Naive B cell (primary cell): ENCODE results near the gene SSNA1. TPM values are rescaled to one million over a fixed set of nuclear protein-coding genes. Genes with fewer than 3 reads are reported as not detected.
A peak's percentile ranks its signal among the peaks of the same experiment; 100 is the strongest.

Source experiments
- ATAC-seq, 2 donors: fragments of 150-1000 bp; cut with Tn5 transposase; 2 replicates each; pipeline ENCODE4 v1.10.0; 2021; ENCODE audit warnings: low read depth in 2 of 2, mild to moderate bottlenecking in 2 of 2, moderate library complexity in 2 of 2
- DNase-seq: peaks from one replicate; pipeline ENCODE4 v3.0.0; 2022
- H3K27ac Mint-ChIP-seq, 6 donors: one replicate each; pipeline ENCODE4 v1.8.0; 2020 to 2022; ENCODE audit warnings: mild to moderate bottlenecking in 6 of 6, mixed read lengths in 6 of 6, moderate library complexity in 5 of 6, inconsistent platforms in 2 of 6
- H3K27me3 Mint-ChIP-seq, 3 donors: one replicate each; pipeline ENCODE4 v1.8.0; 2021 to 2022; ENCODE audit warnings: mixed read lengths in 3 of 3, mild to moderate bottlenecking in 1 of 3
- H3K36me3 Mint-ChIP-seq, 2 donors: one replicate each; pipeline ENCODE4 v1.8.0; 2020 to 2022; ENCODE audit warnings: mixed read lengths in 2 of 2, inconsistent platforms in 1 of 2, mild to moderate bottlenecking in 1 of 2
- H3K4me1 Mint-ChIP-seq, 3 donors: one replicate each; pipeline ENCODE4 v1.8.0; 2020 to 2022; ENCODE audit warnings: mixed read lengths in 3 of 3, inconsistent platforms in 1 of 3, mild to moderate bottlenecking in 1 of 3, moderate library complexity in 1 of 3
- H3K4me3 Mint-ChIP-seq, 8 donors: one replicate each; pipeline ENCODE4 v1.8.0; 2020 to 2022; ENCODE audit warnings: mild to moderate bottlenecking in 8 of 8, mixed read lengths in 8 of 8, moderate library complexity in 8 of 8, inconsistent platforms in 2 of 8
- H3K9me3 Mint-ChIP-seq, 7 donors: one replicate each; pipeline ENCODE4 v1.8.0; 2020 to 2022; ENCODE audit warnings: mixed read lengths in 7 of 7, mild to moderate bottlenecking in 5 of 7, inconsistent platforms in 2 of 7, moderate library complexity in 1 of 7
- polyA plus RNA-seq, 6 donors: library from polyadenylated mRNA; unstranded; fragments of 300-500 nt; fragmentation: Illumina TruSeq; gene quantifications; one replicate each; pipeline ENCODE4 v1.2.3, GENCODE V29; 2021; ENCODE audit warnings: low read depth in 6 of 6

SSNA1 gene
- polyA plus RNA-seq, 6 donors from 2014 or later = 112 to 145 (median 132) TPM

DNA sequence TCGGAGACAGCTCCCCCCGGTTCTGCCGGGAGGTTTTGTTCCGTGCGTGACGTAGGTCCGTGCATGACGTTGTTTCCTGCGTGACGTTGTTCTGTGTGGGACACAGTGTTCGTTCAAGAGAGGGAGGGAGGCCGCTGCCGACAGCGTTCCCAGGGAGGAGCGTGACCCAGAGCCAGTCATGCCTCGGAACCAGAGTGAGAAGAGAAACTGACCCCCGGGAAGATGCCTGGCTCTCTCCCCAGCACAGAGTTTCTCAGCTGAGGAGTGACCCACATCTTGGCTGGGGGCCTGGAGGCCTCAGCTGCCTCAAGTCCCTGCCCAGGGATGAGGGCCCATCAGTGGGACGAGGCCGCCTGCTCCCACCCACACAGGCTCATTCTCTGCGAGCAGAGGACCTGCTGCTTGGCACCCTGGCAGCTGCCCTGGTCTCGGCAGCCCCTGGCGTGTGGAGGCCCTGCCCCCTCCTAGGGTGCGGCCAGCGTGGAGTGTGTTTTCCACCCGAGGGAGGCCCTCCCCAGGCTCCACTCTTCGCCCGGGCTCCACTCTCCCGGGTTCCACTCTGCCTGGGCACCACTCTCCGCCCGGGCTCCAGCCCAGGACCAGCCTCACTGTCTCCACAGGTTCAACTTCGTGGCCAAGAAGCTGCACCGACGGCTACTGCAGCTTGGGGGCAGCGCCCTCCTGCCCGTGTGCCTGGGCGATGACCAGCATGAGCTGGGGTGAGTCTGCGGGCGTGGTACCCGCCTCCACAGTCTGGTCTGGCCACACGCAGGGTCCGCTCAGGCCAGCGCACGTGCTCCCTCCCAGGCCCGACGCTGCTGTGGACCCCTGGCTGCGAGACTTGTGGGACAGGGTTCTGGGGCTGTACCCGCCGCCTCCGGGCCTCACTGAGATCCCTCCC, 24.9 kb downstream of the SSNA1 start:
- H3K36me3 Mint-ChIP-seq = no peaks in the 10 kb centered on the region
- no peak for ATAC-seq
- H3K27ac Mint-ChIP-seq = peak overlapping the region in 1 of 6 donors; percentile 37

GRCh38 chr9:137214620-137215019, 26.1 kb downstream of the SSNA1 start:
- Mint-ChIP-seq H3K9me3 (no peaks in the 10 kb centered on the region), H3K27ac (no peak overlapping the region), H3K4me1 (peaks cover 4 to 7% (median 5%) of the 10 kb centered on the region in 3 donors), H3K27me3 (no peaks in the 10 kb centered on the region), H3K36me3 (no peaks in the 10 kb centered on the region), H3K4me3 (no peak overlapping the region)
- no peak for ATAC-seq
- DNase-seq = no peak

More for the DNA sequence above, 24.9 kb downstream of the SSNA1 start:
- peaks cover 5 to 11% (median 7%) of the 10 kb centered on the region in 3 donors for H3K4me1 Mint-ChIP-seq
- H3K9me3 Mint-ChIP-seq = no peaks in the 10 kb centered on the region
- no peaks in the 10 kb centered on the region for H3K27me3 Mint-ChIP-seq
- H3K4me3 Mint-ChIP-seq = peak overlapping the region in 2 of 8 donors; percentile 56 to 69
- no peak for DNase-seq

DNA sequence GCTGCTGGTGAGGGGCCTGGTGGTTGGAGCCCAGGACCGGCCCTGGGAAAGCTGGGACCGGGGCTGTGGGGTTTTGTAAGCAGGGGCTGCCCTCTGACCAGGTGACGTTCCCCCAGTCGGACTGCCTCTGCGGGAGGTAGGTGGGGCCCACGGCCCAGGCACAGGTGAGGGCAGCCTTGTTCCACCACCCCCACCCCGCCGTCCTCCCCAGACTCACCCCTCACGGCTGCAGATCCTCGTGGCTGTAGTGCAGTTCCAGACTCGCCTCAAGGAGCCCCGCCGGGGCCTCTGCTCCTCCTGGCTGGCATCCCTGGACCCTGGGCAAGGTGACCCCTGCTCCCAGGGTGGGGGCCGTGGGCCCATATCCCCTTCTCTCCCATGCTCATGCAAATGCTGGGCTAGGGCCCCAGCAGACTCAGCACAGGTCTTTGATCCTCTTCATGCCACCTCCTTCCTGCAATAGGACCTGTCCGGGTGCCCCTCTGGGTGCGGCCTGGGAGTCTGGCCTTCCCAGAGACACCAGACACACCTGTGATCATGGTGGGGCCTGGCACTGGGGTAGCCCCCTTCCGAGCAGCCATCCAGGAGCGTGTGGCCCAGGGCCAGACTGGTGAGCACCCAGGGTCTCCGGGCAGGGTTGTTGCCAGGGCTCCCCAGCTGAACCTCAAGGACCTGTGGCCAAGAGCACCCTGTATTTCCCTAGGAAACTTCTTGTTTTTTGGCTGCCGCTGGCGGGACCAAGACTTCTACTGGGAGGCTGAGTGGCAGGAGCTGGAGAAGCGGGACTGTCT, 26.9 kb downstream of the SSNA1 start:
- peaks cover 4 to 7% (median 5%) of the 10 kb centered on the region in 3 donors for H3K4me1 Mint-ChIP-seq
- H3K27me3 Mint-ChIP-seq = no peaks in the 10 kb centered on the region
- no peak for DNase-seq
- H3K9me3 Mint-ChIP-seq = no peaks in the 10 kb centered on the region
- H3K4me3 Mint-ChIP-seq = no peak overlapping the region
- H3K36me3 Mint-ChIP-seq = no peaks in the 10 kb centered on the region
- ATAC-seq = no peak
- H3K27ac Mint-ChIP-seq = no peak overlapping the region

- Mint-ChIP-seq H3K4me3 (no peak overlapping the region), H3K4me1 (peaks cover 0 to 1% (median under 1%) of the 10 kb centered on the region in 3 donors), H3K9me3 (no peaks in the 10 kb centered on the region), H3K27me3 (no peaks in the 10 kb centered on the region), H3K27ac (no peak overlapping the region), H3K36me3 (no peaks in the 10 kb centered on the region)
- DNase-seq = no peak
- no peak for ATAC-seq
Observed at GRCh38 chr9:137216188-137216965, 27.9 kb downstream of the SSNA1 start.

DNA sequence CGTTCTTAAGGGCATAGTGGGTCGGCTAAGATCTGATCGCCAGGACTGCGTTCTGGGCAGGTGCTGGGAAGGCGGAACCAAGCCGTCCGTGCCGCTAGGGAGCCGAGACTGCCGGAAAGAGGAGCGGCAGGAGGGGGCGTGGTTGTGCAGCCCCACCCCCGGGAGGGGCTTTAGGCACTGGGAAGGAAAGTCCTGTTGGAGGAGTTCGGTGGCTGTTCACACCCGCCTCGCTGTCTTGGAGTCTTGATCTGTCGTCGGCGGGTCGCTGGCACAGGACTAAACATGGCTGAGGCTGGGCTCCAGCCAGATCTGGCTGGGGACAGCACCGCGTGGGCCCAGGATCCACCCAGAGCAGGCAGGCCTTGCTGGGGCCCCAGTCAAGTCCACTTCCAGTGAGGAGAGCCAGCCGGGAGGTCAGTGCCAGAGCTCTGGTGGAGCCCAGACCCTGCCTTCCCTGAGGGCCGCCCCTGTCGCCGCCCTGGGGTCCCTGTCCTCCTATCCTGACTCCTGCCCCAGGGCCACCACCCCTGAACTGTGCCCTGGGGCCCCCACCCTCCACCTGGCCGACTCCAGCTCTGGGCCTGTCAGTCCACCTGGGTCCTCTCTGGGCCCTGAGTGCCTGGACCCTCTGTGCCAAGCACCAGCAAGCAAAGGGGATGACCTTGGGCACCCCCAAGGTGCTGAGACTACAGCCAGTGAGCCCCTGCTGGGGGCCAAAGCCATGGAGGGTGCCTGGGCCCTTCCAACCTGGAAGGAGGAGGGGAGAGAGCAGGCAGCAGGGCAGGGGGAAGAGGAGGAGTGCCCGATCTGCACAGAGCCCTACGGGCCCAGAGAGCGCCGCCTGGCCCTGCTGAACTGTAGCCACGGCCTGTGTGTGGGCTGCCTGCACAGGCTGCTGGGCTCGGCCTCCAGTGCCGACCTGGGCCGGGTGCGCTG, 29.1 kb downstream of the SSNA1 start:
- H3K4me3 Mint-ChIP-seq = peak overlapping the region in 2 of 8 donors; percentile 30 to 53
- no peak for ATAC-seq
- no peaks in the 10 kb centered on the region for H3K9me3 Mint-ChIP-seq
- no peaks in the 10 kb centered on the region for H3K27me3 Mint-ChIP-seq
- H3K36me3 Mint-ChIP-seq = no peaks in the 10 kb centered on the region
- DNase-seq = no peak
- H3K4me1 Mint-ChIP-seq = no peaks in the 10 kb centered on the region
- peak overlapping the region in 1 of 6 donors; percentile 41 for H3K27ac Mint-ChIP-seq

DNA sequence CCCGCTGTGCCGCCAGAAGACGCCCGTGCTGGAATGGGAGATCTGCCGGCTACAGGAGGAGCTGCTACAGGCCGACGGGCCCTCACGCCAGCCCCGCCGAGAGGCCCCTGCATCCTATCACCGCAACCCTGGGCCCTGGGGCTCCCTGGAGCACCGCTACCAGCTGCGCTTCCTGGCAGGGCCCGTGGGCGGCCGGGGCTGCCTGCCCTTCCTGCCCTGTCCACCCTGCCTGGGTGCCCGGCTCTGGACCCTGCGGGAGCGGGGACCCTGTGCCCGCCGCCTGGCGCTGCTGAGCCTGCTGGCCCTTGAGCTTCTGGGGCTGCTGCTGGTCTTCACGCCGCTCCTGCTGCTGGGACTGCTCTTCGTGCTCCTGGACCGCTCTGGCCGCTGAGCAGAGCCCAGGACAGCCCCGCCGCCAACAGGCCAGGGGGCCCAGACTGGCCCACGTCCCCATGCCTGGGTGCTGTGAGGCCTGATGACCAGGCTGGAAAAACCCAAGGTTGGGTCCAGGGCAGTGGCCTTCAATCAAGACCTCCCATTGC, 29.8 kb downstream of the SSNA1 start:
- ATAC-seq (no peak), DNase-seq (no peak)
- Mint-ChIP-seq H3K27ac (no peak overlapping the region), H3K9me3 (no peaks in the 10 kb centered on the region), H3K4me1 (peaks cover 0 to 7% (median 6%) of the 10 kb centered on the region in 3 donors), H3K36me3 (no peaks in the 10 kb centered on the region), H3K4me3 (no peak overlapping the region), H3K27me3 (no peaks in the 10 kb centered on the region)

- Mint-ChIP-seq H3K27ac (no peak overlapping the region), H3K4me3 (peak overlapping the region in 1 of 8 donors; percentile 45)
- no peak for ATAC-seq
Observed at GRCh38 chr9:137218754-137219271, 30.3 kb downstream of the SSNA1 start.

GRCh38 chr9:137219757-137220316, 31.4 kb downstream of the SSNA1 start:
- DNase-seq (no peak), ATAC-seq (no peak)
- Mint-ChIP-seq H3K27me3 (no peaks in the 10 kb centered on the region), H3K4me3 (peak overlapping the region in 4 of 8 donors; percentile 45 to 77 (median 69)), H3K4me1 (peaks cover 3 to 7% (median 6%) of the 10 kb centered on the region in 3 donors), H3K36me3 (no peaks in the 10 kb centered on the region), H3K27ac (no peak overlapping the region), H3K9me3 (no peaks in the 10 kb centered on the region)

More at GRCh38 chr9:137218754-137219271, 30.3 kb downstream of the SSNA1 start:
- DNase-seq = no peak
- no peaks in the 10 kb centered on the region for H3K9me3 Mint-ChIP-seq
- H3K4me1 Mint-ChIP-seq = peaks cover 0 to 7% (median 6%) of the 10 kb centered on the region in 3 donors
- H3K36me3 Mint-ChIP-seq = no peaks in the 10 kb centered on the region
- no peaks in the 10 kb centered on the region for H3K27me3 Mint-ChIP-seq

DNA sequence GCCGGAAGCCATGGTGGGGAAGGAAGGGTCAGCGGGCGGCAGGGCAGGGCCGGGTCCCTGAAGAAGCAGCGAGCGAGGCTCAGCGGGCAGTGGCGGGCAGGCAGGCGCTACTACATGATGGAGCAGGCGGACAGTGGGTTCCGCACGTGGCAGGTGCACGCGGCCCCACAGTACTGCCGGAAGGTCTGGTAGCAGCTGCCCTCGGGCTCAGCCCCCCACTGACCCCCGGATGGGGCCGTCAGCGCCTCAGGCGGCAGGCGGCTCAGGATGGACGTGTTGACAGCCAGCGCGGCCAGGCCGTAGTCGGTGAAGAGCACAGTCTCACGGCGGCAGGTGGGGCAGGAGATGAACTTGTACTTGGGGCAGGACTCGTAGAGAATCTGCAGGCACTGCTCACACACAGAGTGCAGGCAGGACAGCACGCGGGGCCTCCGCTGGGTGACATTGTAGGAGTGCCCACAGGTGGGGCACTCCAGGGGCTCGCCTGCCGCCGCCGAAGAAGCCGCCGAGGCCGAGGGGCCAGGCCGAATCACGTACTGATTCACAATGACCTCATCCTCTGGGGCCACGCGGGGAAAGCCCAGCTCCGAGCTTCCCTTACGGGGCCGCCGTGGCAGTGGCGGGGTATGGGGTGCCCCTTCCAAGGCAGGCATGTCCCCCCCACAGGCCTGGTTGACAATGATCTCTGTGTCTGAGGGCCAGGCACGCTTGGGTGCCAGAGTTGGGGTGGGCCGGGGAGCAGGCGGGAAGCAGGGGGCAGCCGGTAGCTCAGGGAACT, 32.0 kb downstream of the SSNA1 start:
- Mint-ChIP-seq H3K4me1 (peaks cover 3 to 7% (median 6%) of the 10 kb centered on the region in 3 donors), H3K9me3 (no peaks in the 10 kb centered on the region), H3K27ac (no peak overlapping the region), H3K36me3 (no peaks in the 10 kb centered on the region), H3K27me3 (no peaks in the 10 kb centered on the region), H3K4me3 (peak overlapping the region in 6 of 8 donors; percentile 29 to 73 (median 40))
- no peak for ATAC-seq
- no peak for DNase-seq

GRCh38 chr9:137221095-137221505, 32.6 kb downstream of the SSNA1 start:
- ATAC-seq (no peak), DNase-seq (no peak)
- no peaks in the 10 kb centered on the region for H3K36me3 Mint-ChIP-seq
- no peak overlapping the region for H3K27ac Mint-ChIP-seq
- H3K4me1 Mint-ChIP-seq = peaks cover 3 to 7% (median 6%) of the 10 kb centered on the region in 3 donors
- H3K9me3 Mint-ChIP-seq = no peaks in the 10 kb centered on the region
- H3K27me3 Mint-ChIP-seq = no peaks in the 10 kb centered on the region
- peak overlapping the region in 4 of 8 donors; percentile 29 to 73 (median 54) for H3K4me3 Mint-ChIP-seq

DNA sequence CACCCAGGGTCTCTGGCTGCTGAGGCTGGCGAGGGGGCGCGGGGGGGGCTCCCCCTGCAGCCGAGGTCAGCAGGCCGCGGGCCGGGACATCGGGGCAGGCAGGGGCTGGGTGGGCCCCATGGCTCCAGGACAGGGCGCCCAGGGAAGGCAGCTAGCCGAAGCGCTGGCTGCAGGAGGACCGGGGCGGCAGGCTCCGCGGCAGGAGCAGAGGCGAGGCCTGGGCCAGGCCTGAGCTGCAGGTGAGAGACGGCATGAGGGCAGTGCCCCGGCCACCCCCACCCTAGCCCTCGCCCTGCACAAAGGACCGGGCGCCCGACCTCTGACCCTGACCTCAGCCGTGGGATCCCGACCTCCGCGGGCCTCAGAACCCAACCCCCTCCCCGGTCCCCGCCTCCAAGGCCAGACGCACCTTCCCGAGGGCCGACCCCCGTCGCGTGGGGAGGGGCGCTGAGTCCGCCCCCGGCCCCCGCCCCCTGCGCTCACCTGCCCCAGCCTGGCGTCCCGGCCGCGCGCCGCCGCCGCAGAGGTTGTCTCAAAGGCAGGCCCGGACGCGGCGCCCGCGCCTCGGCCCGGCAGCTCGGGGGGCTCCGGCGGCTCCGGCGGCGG, 33.1 kb downstream of the SSNA1 start:
- DNase-seq (no peak), ATAC-seq (no peak)
- Mint-ChIP-seq H3K4me3 (peak overlapping the region in 2 of 8 donors; percentile 16 to 25), H3K36me3 (no peaks in the 10 kb centered on the region), H3K27ac (no peak overlapping the region), H3K4me1 (peaks cover 3 to 7% (median 6%) of the 10 kb centered on the region in 3 donors), H3K9me3 (no peaks in the 10 kb centered on the region), H3K27me3 (no peaks in the 10 kb centered on the region)
